SK-N-SH (cell line): ENCODE measurements around the gene HOXC5.

ENCODE experiments used
- CTCF ChIP-seq: fragments of 200-600 bp; sonication (generic); IDR thresholded peaks from 2 replicates; pipeline ENCODE4 v1.6.1; 2017; ENCODE audit warnings: antibody characterized with exemption, mild to moderate bottlenecking, moderate library complexity
- EP300 ChIP-seq, 2 experiments: IDR thresholded peaks; 2 replicates each; pipeline versions ENCODE4 v1.4.0 to v1.6.1; 2012; ENCODE audit warnings: borderline replicate concordance in 1 of 2, low read depth in 1 of 2, low read length in 1 of 2
- FOXM1 ChIP-seq: IDR thresholded peaks from 2 replicates; pipeline ENCODE4 v1.4.0; 2012; ENCODE audit warnings: low read depth, mild to moderate bottlenecking
- GATA2 ChIP-seq: sonication (generic); formaldehyde crosslinking; IDR thresholded peaks from 2 replicates; pipeline ENCODE4 v1.5.0; 2020; ENCODE audit warnings: mild to moderate bottlenecking, missing genetic modification reagents
- MXI1 ChIP-seq: IDR thresholded peaks from 2 replicates; pipeline ENCODE4 v1.6.1; 2012; ENCODE audit warnings: mild to moderate bottlenecking, low read depth, low read length, improper control_type of control experiment
- PBX3 ChIP-seq: IDR thresholded peaks from 2 replicates; pipeline ENCODE4; 2012
- RAD21 ChIP-seq: IDR thresholded peaks from 2 replicates; pipeline ENCODE4 v1.6.1; 2012; ENCODE audit warnings: mild to moderate bottlenecking, low read length
- RFX5 ChIP-seq: IDR thresholded peaks from 2 replicates; pipeline ENCODE4 v1.6.1; 2012; ENCODE audit warnings: mild to moderate bottlenecking, improper control_type of control experiment, low read length
- TAF1 ChIP-seq: IDR thresholded peaks from 2 replicates; pipeline ENCODE4 v1.6.1; 2012; ENCODE audit warnings: low read depth, mild to moderate bottlenecking, low read length, moderate library complexity, borderline replicate concordance
- USF2 ChIP-seq: fragments of 150-350 bp; IDR thresholded peaks from 2 replicates; pipeline ENCODE4 v1.6.1; 2017; ENCODE audit warnings: antibody characterized with exemption, low read length, low read depth, borderline replicate concordance
- ZBTB33 ChIP-seq: IDR thresholded peaks from 2 replicates; pipeline ENCODE4 v1.4.0; 2012; ENCODE audit warnings: low read depth, borderline replicate concordance

- TF ChIP-seq GATA2 (CRISPR knock-in tag) (no peak), PBX3 (no peak), MXI1 (no peak), RFX5 (no peak), FOXM1 (no peak), CTCF (no peak), USF2 (no peak), TAF1 (no peak), ZBTB33 (no peak), EP300 (IDR thresholded peaks at IDR 0.05; ENCODE audit: borderline replicate concordance in 1 of 2, low read depth in 1 of 2, low read length in 1 of 2) (no peak), RAD21 (no peak)
Measured at GRCh38 chr12:54044425-54045103, 11.7 kb downstream of the HOXC5 start.
